OCI-LY3 (cell line): ENCODE measurements around the gene BRD1.
"Not testable (repeated sequence)": the region's sequence is repeated elsewhere in the genome, so short reads cannot be mapped to it uniquely, and the experiment has no call there.

Source experiments
- H2AFZ ChIP-seq: fragments of 200-600, 300-600 bp; shearing (Covaris generic); 2 replicates; pipeline ENCODE4 v1.6.0; 2014; ENCODE audit warnings: antibody characterized with exemption, low read depth, low read length
- H3K27ac ChIP-seq: fragments of 200-600, 300-600 bp; sonication (generic); 2 replicates; pipeline ENCODE4 v1.5.1; 2014; ENCODE audit warnings: mild to moderate bottlenecking, low read length, moderate library complexity, mixed read lengths
- H3K27me3 ChIP-seq: fragments of 200-600, 300-600 bp; sonication (generic); 2 replicates; pipeline ENCODE4 v1.6.1; 2014; ENCODE audit warnings: low read depth, low read length, mixed read lengths
- H3K36me3 ChIP-seq: fragments of 200-600, 300-600 bp; sonication (generic); replicated peaks from 2 replicates; pipeline ENCODE3; 2014; ENCODE audit warnings: low read depth, low read length, mixed read lengths
- H3K4me1 ChIP-seq: fragments of 300-600, 200-600 bp; sonication (generic); 2 replicates; pipeline ENCODE4 v1.6.1; 2014; ENCODE audit warnings: low read length, mixed read lengths
- H3K4me2 ChIP-seq: fragments of 200-600, 300-600 bp; sonication (generic); 2 replicates; pipeline ENCODE4 v1.6.1; 2014; ENCODE audit warnings: low read length, mixed read lengths
- H3K4me3 ChIP-seq: fragments of 300-600, 200-600 bp; sonication (generic); 2 replicates; pipeline ENCODE4 v1.5.1; 2014; ENCODE audit warnings: antibody characterized with exemption, mild to moderate bottlenecking, low read length, moderate library complexity
- H3K79me2 ChIP-seq: fragments of 300-600, 200-600 bp; shearing (Covaris generic); 2 replicates; pipeline ENCODE4 v1.6.1; 2014; ENCODE audit warnings: mild to moderate bottlenecking, low read length, mixed read lengths
- H3K9ac ChIP-seq: fragments of 300-600, 200-600 bp; shearing (Covaris generic); 2 replicates; pipeline ENCODE4 v1.6.0; 2014; ENCODE audit warnings: mild to moderate bottlenecking, low read length, moderate library complexity
- H3K9me3 ChIP-seq: fragments of 200-600, 300-600 bp; shearing (Covaris generic); 2 replicates; pipeline ENCODE4 v1.6.1; 2014; ENCODE audit warnings: low read length, mixed read lengths; ENCODE audit not compliant: insufficient read depth
- H4K20me1 ChIP-seq: fragments of 200-600, 300-600 bp; sonication (generic); 2 replicates; pipeline ENCODE4 v1.6.1; 2016; ENCODE audit warnings: low read length, mixed read lengths; ENCODE audit not compliant: insufficient read depth
- CTCF ChIP-seq: fragments of 200-600, 300-600 bp; sonication (generic); IDR thresholded peaks from 2 replicates; pipeline ENCODE4 v1.5.1; 2014; ENCODE audit warnings: antibody characterized with exemption, low read length, low read depth
- EZH2phosphoT487 ChIP-seq: fragments of 200-600 bp; shearing (Covaris generic); IDR thresholded peaks from 2 replicates; pipeline ENCODE4 v1.6.1; 2018; ENCODE audit warnings: antibody characterized with exemption, mixed run types, low read depth

BRD1 gene

GRCh38 chr22:49825436-49825835 lies 2.2 kb downstream of the BRD1 start:
- no peak overlapping the region for H3K27ac ChIP-seq
- no peaks in the 10 kb centered on the region; the same call in 1 of the 2 replicates for H3K9me3 ChIP-seq
- H3K79me2 ChIP-seq, result peaks cover 72% of the 10 kb centered on the region
- H3K9ac ChIP-seq, result peak overlapping the region; percentile 91; the same call in 1 of the 2 replicates
- H4K20me1 ChIP-seq, result peaks cover 42% of the 10 kb centered on the region
- TF ChIP-seq EZH2phosphoT487 (no peak), CTCF (no peak)
- H3K36me3 ChIP-seq, result peaks cover 22% of the 10 kb centered on the region
- peaks cover 17% of the 10 kb centered on the region for H3K4me1 ChIP-seq
- H3K4me3 ChIP-seq, result peak overlapping the region; percentile 99
- H2AFZ ChIP-seq, result no peak overlapping the region
- no peaks in the 10 kb centered on the region for H3K27me3 ChIP-seq
- H3K4me2 ChIP-seq, result peak overlapping the region; percentile 97

- peaks cover 42% of the 10 kb centered on the region for H4K20me1 ChIP-seq
- TF ChIP-seq CTCF (no peak), EZH2phosphoT487 (no peak)
These were observed 2.7 kb downstream of the BRD1 start for GRCh38 chr22:49824936-49825335.

GRCh38 chr22:49824185-49824925 lies 3.3 kb downstream of the BRD1 start:
- Histone ChIP-seq H4K20me1 (peaks cover 42% of the 10 kb centered on the region), H2AFZ (no peak overlapping the region), H3K4me2 (no peak overlapping the region), H3K27ac (no peak overlapping the region), H3K9ac (no peak overlapping the region), H3K4me1 (peaks cover 9% of the 10 kb centered on the region), H3K36me3 (peaks cover 25% of the 10 kb centered on the region), H3K9me3 (no peaks in the 10 kb centered on the region), H3K27me3 (no peaks in the 10 kb centered on the region), H3K79me2 (peaks cover 82% of the 10 kb centered on the region), H3K4me3 (no peak overlapping the region)
- TF ChIP-seq EZH2phosphoT487, result no peak
- TF ChIP-seq CTCF, result no peak

More at GRCh38 chr22:49824936-49825335, 2.7 kb downstream of the BRD1 start:
- Histone ChIP-seq H3K36me3 (peaks cover 26% of the 10 kb centered on the region), H2AFZ (no peak overlapping the region), H3K4me3 (no peak overlapping the region), H3K27ac (no peak overlapping the region), H3K27me3 (no peaks in the 10 kb centered on the region), H3K4me2 (no peak overlapping the region), H3K4me1 (peaks cover 15% of the 10 kb centered on the region), H3K9me3 (no peaks in the 10 kb centered on the region; the same call in 1 of the 2 replicates), H3K79me2 (peaks cover 77% of the 10 kb centered on the region), H3K9ac (no peak overlapping the region)

- TF ChIP-seq EZH2phosphoT487, result no peak
These were observed 4.2 kb downstream of the BRD1 start for GRCh38 chr22:49823289-49824045.

GRCh38 chr22:49821741-49822140 lies 5.9 kb downstream of the BRD1 start:
- not testable (repeated sequence) for H3K27me3 ChIP-seq, H3K4me3 ChIP-seq, H3K27ac ChIP-seq, H3K4me2 ChIP-seq, H3K9me3 ChIP-seq, H3K9ac ChIP-seq, H3K4me1 ChIP-seq, H2AFZ ChIP-seq
- H3K79me2 ChIP-seq, result peaks cover 100% of the 10 kb centered on the region
- peaks cover 28% of the 10 kb centered on the region for H3K36me3 ChIP-seq
- peaks cover 58% of the 10 kb centered on the region for H4K20me1 ChIP-seq

More at GRCh38 chr22:49823289-49824045, 4.2 kb downstream of the BRD1 start:
- H3K9ac ChIP-seq, result no peak overlapping the region
- no peaks in the 10 kb centered on the region for H3K27me3 ChIP-seq
- H3K36me3 ChIP-seq, result peaks cover 23% of the 10 kb centered on the region
- no peak overlapping the region for H2AFZ ChIP-seq
- no peak overlapping the region for H3K4me3 ChIP-seq
- no peak overlapping the region for H3K27ac ChIP-seq
- peaks cover 9% of the 10 kb centered on the region; the same call in 1 of the 2 replicates for H3K4me1 ChIP-seq
- peaks cover 91% of the 10 kb centered on the region for H3K79me2 ChIP-seq
- H3K4me2 ChIP-seq, result no peak overlapping the region
- no peaks in the 10 kb centered on the region for H3K9me3 ChIP-seq
- peaks cover 42% of the 10 kb centered on the region for H4K20me1 ChIP-seq
